Iris pigment epithelial cell (primary cell): ENCODE data around the gene SLC15A2.
"Not testable (repeated sequence)": the region's sequence is repeated elsewhere in the genome, so short reads cannot be mapped to it uniquely, and the experiment has no call there.

Experiments
- DNase-seq: peaks from one replicate; pipeline ENCODE4 v3.0.0-alpha.2; 2011; ENCODE audit warnings: low read depth

Gene SLC15A2

DNA sequence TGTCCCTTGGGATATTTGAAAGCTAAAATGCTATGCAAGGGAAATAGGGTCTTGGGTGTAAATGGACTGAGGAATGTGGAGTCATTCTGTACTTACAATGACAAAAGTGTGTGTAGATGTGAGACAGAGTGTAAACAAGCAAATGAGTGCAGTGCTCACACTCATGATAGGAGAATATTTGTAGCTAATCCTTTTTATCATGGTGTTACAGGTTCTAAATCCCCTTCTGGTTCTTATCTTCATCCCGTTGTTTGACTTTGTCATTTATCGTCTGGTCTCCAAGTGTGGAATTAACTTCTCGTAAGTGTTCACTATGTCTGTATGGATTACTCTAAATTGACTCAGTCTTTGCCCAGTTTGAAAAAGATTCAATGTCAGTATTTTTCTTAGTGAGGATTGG lies 30.5 kb downstream of the SLC15A2 start:
- DNase-seq, result no peak

DNA sequence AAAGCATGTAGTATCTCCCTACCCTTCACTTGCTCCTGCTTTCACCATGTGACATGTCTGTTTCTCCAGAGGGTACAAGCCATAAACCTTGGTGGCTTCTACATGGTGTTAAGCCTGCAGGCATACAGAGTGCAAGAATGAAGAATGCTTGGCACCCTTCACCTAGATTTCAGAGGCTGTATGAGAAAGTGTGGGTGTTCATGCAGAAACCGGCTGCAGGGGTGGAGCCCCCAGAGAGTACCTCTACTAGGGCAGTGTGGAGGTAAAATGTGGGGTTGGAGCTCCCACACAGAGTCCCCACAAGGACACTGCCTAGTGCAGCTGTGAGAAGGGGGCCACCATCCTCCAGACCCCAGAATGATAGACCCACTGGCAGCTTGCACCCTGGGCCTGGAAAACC lies 32.2 kb downstream of the SLC15A2 start:
- DNase-seq, result no peak

DNA sequence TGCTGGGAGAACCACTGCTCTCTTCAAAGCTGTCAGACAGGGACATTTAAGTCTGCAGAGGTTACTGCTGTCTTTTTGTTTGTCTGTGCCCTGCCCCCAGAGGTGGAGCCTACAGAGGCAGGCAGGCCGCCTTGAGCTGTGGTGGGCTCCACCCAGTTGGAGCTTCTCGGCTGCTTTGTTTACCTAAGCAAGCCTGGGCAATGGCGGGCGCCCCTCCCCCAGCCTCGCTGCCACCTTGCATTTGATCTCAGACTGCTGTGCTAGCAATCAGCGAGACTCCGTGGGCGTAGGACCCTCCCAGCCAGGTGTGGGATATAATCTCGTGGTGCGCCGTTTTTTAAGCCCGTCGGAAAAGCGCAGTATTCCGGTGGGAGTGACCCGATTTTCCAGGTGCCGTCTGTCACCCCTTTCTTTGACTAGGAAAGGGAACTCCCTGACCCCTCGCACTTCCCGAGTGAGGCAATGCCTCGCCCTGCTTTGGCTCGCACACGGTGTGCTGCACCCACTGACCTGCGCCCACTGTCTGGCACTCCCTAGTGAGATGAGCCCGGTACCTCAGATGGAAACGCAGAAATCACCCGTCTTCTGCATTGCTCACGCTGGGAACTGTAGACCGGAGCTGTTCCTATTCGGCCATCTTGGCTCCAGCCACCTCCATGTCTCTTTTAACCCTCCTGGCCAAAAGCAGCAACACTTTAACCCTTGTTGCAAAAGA lies 44.1 kb downstream of the SLC15A2 start:
- not testable (repeated sequence) for DNase-seq

DNA sequence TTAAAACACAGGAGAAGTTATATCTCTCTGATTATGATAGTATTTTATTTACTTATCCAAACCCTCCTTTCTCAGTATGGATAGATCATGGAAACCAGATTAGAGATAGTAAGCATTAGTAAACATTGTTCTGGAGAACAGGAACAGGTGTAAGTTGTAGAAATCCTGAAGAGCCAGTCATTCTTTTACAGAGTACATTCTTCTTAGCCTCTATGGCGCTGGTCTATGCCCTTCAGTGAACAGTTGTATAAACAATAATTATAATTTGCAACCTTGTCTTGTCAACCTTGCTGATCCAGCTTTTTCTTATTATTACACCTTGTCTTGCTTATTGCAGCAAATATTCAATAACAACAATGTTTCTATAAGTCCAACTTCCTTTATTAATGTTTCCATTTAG lies 47.4 kb downstream of the SLC15A2 start:
- DNase-seq, result no peak

DNA sequence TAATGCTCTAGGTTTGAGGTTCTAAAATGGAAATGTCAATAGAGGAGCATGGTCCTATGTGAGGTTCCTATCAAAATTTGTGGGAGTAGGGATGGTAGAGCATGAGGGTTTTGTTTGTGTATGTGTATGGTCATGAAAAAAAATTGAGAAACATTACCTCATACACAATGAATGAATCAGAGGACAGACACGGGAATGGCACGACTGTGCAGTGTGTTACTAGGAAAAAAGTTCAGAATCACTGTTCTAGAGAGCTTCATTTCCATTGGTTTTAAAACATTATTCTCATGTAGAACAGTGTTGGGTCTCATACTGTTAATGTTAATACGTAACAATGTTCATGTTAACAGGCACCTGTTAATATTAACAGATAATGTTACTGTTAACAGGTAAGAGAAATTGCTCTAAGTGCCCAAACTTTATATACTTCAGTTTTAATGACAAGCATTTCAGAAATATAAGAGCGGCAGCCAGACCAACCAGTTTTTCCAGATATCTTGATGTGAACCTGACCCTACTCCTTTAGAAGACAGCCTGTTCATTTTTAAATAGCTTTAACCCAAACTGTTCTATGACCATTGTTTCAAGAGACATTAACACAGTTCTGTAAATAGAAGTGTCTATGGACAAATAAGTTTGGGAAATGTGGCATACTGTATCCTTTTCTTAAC lies 48.0 kb downstream of the SLC15A2 start:
- peak; percentile 21 for DNase-seq

DNA sequence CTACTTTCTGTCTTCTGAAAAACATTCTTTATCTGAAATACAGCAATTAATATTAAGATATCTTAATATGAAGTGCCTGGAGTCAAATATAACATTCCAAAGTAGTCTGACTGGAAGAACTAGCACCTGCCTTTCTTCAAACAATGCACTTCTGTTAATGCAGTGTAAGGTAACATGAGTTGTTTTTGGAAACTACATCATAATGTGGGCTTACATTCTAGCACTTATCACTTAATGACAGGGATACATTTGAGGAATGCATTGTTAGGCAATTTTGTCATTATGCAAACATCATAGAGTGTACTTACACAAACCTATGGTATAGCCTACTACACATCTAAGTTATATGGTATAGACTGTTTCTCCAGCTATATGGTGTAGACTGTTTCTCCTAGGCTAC lies 49.2 kb downstream of the SLC15A2 start:
- DNase-seq, result no peak

DNA sequence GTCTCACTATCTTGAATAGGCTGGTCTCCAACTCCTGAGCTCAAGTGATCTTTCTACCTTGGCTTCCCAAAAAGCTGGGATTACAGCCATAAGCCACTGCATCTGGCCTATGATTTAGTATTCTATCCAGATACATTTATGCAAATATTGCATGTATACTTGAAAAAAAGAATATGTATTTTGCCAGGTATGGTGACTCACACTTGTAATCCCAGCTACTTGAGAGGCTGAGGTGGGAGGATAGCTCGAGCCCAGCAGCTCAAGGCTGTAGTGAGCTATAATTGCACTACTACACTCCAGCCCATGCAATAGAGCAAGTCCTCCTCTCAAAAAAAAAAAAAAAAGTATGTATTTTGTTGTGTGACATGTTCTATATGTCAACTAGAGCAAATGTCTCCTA lies 54.4 kb downstream of the SLC15A2 start:
- no peak for DNase-seq

DNA sequence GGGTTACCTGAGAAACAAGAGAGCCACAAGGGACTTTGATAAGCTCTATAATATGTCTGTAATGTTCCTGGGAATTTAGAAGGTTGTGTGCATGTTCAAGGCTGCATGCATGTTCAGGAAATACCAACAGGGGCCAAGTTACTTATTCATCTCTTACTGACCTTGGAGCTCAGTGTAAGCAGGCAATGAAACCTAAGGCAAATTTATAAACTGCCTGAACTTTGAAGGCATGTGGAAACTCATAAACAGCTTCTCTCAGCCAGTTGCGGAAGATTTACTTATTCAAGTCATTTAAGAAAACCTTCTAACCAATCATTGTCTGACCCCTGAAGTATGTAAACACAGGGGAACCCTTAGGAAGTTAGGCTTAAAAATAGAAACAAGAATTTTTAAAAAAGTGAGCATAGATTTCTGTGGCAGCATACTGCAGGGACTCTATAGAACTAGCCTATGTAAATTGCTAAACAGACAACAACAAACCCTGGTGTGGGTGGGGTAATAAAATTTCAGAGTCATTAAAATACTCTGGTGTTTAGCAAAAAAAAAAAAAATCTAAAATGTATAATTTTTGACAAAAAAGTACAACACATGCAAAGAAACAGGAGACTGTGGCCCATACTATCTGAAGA lies 57.2 kb downstream of the SLC15A2 start:
- peak; percentile 45 for DNase-seq

DNA sequence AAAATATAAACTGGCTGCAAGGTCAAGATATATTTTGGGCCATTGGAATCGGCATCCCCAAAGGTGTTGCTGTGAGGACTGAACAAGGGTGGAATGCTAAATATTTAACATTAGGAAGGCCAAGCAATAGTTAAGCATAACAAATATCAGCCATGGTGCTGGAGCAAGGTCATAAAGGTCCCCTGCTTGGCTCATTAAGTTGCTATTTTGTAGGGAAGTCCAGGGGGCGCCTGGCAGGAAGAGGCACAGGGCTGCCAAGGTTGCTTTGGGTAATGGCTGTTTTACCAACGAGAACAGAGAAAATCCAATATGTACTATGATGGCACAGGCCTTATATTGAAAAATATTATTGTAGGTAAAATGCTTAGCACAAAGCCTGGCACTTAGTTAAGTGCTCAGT lies 62.2 kb downstream of the SLC15A2 start:
- DNase-seq, result no peak

DNA sequence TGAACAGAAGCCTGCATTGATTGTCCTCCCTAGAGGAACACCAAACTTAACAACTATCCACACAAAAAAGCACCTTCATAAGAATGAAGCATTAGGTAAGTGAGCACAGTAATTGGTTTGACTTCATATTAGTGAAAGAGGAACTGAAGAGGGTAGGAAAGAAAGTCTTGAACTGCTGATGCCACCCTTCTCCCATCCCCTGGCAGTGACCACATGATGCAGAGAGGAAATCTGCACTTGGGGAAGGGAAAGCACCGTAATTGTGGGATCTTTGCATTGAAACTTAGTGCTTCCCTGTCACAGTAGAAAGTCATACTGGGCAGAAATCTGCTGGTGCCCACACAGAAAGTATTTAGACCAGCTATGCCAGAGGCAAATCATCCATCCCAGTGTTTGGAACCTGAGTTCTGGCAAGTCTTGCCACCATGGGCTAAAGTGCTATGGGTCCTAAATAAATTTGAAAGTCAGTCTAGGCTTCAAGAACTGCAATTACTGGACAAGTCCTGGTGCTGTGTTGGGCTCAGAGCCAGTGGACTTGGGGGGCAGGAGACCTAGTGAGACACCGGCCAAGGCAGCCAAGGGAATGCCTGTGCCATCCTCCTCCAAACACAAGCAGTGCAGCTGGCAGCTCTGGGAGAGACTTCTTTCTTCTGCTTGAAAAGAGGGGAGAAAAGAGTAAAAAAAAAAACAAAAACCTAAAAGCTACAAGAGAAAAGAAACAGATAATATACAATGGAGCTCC lies 63.6 kb downstream of the SLC15A2 start:
- no peak for DNase-seq

DNA sequence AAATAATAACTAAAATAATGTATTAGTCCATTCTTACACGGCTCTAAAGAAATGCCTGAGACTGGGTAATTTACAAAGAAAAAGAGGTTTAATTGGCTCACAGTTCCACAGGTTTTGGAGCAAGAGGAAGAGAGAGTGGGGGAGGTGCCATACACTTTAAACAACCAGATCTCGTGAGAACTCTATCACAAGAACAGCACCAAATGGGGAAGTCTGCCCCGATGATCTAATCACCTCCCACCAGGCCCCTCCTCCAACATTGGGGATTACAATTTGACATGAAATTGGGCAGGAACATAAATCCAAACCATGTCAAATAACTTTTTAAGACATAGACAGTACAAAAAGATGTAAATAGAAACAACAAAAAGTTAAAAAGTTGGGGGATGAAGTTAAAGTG lies 64.6 kb downstream of the SLC15A2 start:
- DNase-seq, result no peak

DNA sequence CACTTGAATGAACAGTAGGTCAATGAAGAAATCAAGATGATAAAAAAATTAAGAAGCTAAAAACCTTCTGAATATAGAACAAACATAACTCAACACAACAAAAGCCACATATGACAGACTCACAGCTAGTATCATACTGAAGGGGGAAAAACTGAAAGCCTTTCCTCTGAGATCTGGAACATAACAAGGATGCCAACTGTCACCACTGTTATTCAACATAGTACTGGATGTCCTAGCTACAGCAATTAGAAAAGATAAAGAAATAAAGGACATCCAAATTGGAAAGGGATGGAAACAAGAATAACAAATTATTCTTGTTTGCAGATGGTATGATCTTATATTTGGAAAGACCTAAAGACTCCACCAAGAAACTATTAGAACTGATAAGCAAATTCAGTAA lies 67.1 kb downstream of the SLC15A2 start:
- no peak for DNase-seq

DNA sequence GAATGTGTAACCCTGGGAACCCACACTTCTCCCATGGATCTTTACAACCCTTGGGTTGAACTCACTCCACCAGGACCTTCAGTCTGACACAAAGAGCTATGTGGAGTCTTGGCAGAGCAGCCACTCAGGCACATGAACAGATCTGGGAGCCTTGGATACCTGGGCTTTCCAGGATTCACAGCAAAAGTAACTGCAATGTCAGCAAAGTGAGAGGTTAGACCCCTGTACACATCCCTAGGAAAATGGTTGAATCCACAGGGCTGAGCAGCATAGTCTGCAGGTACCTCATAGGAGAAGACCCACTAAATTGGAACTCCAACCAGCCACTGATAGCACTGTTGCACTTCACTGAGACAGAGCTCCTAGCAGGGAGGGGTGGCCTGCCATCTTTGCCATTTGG lies 68.2 kb downstream of the SLC15A2 start:
- DNase-seq, result no peak

DNA sequence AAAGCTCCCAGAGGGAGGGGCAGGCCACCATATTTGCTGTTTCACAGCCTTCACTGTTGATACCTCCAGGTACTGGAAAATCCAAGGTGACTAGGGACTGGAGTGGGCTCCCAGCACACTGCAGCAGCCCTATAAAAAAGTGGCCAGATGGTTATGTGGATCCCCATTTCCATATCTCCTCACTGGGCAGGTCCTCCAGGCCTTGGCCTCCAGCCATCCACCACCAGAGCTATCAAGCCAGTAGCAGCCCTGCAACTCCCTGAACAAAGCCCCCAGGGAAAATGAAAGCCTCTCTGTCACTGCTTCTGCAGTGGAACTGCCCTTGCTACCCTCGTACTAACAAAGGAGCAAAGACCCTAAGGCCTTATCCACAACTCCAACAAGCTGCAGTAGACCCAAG lies 69.4 kb downstream of the SLC15A2 start:
- DNase-seq, result no peak

DNA sequence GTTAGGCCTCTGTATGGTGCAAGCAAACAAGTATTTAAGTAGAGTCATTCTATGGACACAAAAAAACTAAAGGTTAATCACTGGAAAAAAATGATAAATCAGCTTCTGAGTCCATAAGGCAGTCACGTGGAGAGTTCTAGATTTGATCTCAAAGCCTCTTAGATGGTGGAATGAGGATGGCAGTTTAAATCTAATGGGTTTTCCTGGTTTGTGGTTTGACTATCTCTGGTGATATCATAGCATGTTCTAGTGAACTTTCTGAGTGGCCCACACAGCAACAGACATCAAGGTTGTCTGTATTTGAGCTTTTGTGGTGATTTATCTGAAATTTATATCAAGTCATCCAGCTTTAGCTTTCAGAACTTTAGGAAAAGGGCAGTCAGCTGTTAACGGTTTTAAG lies 75.4 kb downstream of the SLC15A2 start:
- peak; percentile 1 for DNase-seq

DNA sequence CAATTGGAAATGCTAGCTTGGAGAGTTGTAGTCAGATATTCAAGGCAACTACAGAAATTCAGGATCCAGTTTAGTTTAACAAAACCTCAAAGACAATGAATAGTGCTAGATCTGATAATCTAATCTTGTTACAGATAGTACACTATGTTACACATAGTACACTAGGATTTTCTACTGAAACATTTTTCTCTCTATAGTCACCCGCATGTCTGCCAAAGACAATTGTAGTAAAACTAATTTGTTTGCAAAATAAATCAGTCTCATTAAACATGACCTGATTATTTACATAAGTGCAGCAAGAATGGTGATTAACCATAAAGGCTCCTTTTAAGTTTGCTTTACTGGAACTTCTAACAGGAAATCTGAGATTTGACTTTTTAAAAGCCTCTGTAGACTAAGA lies 75.8 kb downstream of the SLC15A2 start:
- peak; percentile 11 for DNase-seq

DNA sequence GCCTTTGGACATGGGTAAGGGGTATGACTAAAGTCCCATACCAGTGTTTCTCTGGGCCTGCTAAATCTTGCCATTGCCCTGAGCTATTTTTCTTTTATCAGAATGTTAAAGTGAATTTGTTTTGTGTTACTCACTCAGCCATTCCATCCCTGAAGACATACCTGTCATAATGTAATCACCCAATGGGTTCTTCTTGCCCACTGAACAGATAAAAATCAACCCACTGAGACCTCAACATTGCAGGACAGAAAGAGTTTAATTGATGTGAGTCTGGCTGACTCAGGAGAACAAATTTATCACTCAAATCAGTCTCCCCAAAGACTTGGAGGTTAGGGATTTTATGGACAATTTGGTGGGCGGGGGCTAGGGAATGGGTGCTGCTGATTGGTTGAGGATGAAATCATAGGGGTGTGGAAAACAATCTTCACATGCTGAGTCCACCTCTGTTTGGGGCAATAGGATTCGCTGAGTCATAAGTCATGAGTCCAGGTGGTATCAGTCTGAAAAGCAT lies 80.5 kb downstream of the SLC15A2 start:
- no peak for DNase-seq

DNA sequence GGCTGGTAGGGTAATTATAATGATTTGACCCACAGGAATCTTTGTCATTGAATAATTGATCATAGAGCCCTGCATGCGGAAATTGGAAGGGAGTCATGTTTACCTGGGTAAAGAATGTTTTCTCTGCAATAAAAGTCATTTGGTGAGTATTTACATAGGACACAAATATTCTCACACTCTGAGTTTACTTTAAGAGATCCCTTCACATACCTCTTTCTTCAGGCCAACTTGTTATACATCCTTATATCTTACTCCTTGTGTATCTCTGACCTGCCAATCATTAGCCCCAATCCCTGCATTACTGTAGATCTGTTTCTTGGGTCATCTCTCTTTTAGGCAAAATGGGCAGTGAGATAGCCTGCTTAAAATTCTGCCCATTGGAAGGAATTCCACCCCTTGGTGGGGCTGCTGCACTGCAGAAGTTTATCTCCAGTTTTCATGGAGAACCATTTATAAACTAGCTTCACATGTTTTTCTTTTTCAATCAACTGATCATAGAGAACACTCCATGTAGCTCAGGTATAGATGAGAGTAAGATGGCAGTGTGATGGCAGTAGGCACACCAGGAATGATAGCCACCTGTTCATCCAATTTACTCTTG lies 81.6 kb downstream of the SLC15A2 start:
- no peak for DNase-seq

DNA sequence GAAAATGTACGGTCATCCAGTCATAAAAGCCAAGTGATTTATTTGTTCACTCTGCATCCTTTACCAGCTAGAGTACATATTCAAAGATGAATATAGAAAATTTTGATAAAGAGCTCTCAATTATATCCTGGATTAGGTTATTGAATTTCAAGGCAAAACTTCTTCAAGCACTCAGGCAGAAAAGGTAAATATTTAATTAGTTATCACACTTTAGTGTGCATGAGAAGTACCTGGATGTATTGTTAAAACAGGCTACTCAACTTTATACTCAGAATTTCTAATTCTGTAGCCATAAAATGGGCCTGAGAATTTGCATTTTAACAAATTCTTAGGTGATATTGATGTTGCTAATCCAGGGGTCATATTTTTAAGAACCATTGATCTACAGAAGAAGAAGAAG lies 82.5 kb downstream of the SLC15A2 start:
- DNase-seq, result no peak

DNA sequence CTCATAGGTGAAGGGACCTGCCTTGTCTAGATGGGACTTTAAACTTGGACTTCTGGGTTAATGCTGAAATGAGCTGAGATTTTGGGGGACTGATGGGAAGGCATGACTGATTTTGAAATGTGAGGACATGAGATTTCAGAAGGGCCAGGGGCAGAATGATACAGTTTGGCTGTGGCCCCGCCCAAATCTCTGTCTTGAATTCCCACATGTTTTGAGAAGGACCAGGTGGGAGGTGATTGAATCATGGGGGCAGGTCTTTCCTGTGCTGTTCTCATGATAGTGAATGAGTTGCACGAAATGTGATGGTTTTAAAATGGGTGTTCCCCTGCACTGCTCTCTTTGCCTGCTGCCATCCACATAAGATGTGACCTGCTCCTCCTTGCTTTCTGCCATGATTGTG lies 85.0 kb downstream of the SLC15A2 start:
- DNase-seq, result no peak

DNA sequence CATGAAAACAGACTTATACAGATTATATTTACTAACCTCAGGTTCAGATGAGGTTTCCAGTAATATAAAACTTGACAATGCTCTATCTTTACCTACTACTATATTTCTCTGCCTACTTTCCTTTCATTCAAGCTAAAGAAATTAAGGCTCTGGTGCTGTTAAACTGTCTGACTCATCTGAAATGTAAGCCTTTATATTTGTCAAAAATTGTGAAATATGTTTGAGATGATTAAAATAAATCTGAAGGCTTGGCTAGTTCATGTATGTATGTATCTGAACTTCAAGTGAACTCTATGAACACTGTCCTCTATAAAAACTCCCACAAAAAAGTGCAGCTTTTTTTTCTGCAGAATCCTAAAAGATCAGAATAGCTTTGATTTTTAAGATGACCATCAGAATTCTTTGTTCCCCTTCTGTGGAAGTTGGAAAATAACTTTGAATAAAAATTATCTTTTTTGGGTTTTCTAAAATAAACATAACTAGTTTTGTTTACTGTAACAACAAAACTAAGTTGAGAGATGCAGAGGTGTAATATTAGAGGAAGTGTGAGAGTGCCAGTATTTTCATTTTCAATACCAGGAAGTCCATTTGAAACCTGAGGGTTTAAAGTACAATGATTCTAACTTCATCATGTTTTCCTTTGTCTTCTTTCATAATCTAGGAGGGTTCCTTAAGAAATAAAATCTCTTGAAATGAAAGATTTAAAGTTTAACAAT lies 85.7 kb downstream of the SLC15A2 start:
- DNase-seq, result peak; percentile 59

DNA sequence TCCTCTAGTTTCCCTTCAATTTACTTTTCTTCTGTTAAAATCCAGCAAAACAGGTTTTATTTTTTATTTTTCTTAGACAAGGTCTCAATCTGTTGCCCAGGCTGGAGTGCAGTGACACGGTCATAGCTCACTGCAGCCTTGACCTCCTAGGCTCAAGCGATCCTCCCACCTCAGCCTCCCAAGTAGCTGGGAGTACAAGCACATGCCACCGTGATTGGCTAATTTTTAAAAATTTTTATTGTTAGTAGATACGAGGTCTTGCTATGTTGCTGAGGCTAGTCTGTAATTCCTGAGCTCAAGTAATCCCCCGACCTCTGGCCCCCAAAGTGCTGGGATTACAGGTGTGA lies 86.2 kb downstream of the SLC15A2 start:
- DNase-seq, result no peak
